ENCODE data around the gene ETS1. TPM values are rescaled to one million over a fixed set of nuclear protein-coding genes. Genes with fewer than 3 reads are reported as not detected.

Gene ETS1
- polyA plus RNA-seq, 2 of the 4 experiments (the other 2 are of a cell fraction) = 14.5 to 18.8 TPM

- Histone ChIP-seq H3K9me3 (no peaks in the 10 kb centered on the region), H3K4me3 (no peak overlapping the region), H3K4me2 (no peak overlapping the region), H3K4me1 (peaks cover 13% of the 10 kb centered on the region), H3K27ac (no peak overlapping the region)
- no peak for FAIRE-seq
- CTCF ChIA-PET = no interaction called here
- no peak for TF ChIP-seq JUNB (IDR thresholded peaks at IDR 0.05)
- no peak for TF ChIP-seq FOSB (CRISPR knock-in tag; IDR thresholded peaks at IDR 0.05)
- TF ChIP-seq EP300 (IDR thresholded peaks at IDR 0.05) = no peak
- no peak for TF ChIP-seq HOXB5 (CRISPR knock-in tag; IDR thresholded peaks at IDR 0.05)
- TF ChIP-seq FOSL2 (IDR thresholded peaks at IDR 0.05) = no peak
- no peak for TF ChIP-seq FOSL2 (CRISPR knock-in tag; IDR thresholded peaks at IDR 0.05)
- no peak for TF ChIP-seq POLR2A (IDR thresholded peaks at IDR 0.05; ENCODE audit: low read length)
- TF ChIP-seq SMC3 (IDR thresholded peaks at IDR 0.05) = no peak
- TF ChIP-seq CHD4 (IDR thresholded peaks at IDR 0.05; ENCODE audit: borderline replicate concordance) = no peak
- TF ChIP-seq RFX5 (IDR thresholded peaks at IDR 0.05) = no peak
- TF ChIP-seq CBX2 (IDR thresholded peaks at IDR 0.05; ENCODE audit: borderline replicate concordance, low read depth) = no peak
- no peak for TF ChIP-seq POLR2AphosphoS2 (conservative IDR thresholded peaks at IDR 0.05; ENCODE audit: low read length)
- no peak for TF ChIP-seq TP53 (CRISPR knock-in tag; IDR thresholded peaks at IDR 0.05)
- TF ChIP-seq, protein P1, sequence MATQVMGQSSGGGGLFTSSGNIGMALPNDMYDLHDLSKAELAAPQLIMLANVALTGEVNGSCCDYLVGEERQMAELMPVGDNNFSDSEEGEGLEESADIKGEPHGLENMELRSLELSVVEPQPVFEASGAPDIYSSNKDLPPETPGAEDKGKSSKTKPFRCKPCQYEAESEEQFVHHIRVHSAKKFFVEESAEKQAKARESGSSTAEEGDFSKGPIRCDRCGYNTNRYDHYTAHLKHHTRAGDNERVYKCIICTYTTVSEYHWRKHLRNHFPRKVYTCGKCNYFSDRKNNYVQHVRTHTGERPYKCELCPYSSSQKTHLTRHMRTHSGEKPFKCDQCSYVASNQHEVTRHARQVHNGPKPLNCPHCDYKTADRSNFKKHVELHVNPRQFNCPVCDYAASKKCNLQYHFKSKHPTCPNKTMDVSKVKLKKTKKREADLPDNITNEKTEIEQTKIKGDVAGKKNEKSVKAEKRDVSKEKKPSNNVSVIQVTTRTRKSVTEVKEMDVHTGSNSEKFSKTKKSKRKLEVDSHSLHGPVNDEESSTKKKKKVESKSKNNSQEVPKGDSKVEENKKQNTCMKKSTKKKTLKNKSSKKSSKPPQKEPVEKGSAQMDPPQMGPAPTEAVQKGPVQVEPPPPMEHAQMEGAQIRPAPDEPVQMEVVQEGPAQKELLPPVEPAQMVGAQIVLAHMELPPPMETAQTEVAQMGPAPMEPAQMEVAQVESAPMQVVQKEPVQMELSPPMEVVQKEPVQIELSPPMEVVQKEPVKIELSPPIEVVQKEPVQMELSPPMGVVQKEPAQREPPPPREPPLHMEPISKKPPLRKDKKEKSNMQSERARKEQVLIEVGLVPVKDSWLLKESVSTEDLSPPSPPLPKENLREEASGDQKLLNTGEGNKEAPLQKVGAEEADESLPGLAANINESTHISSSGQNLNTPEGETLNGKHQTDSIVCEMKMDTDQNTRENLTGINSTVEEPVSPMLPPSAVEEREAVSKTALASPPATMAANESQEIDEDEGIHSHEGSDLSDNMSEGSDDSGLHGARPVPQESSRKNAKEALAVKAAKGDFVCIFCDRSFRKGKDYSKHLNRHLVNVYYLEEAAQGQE (IDR thresholded peaks at IDR 0.05) = no peak
- TF ChIP-seq HOXB13 (CRISPR knock-in tag; IDR thresholded peaks at IDR 0.05; ENCODE audit: low read depth) = no peak
- no peak for DNase-seq (ENCODE audit: low read depth in 1 of 2, low spot score in 1 of 2)
- ATAC-seq = no peak
- POLR2A ChIA-PET = no interaction called here
Measured at GRCh38 chr11:128411150-128411549, 176.2 kb downstream of the ETS1 start.

GRCh38 chr11:128409476-128409875, 177.9 kb downstream of the ETS1 start:
- no peak overlapping the region for H3K4me2 ChIP-seq
- POLR2A ChIA-PET = no interaction called here
- H3K27ac ChIP-seq = no peak overlapping the region
- H3K4me1 ChIP-seq = peaks cover 13% of the 10 kb centered on the region
- no peak for TF ChIP-seq CBX2 (IDR thresholded peaks at IDR 0.05; ENCODE audit: borderline replicate concordance, low read depth)
- TF ChIP-seq GATA3 (IDR thresholded peaks at IDR 0.05; ENCODE audit: borderline replicate concordance) = no peak
- TF ChIP-seq ZFP36 (IDR thresholded peaks at IDR 0.05; ENCODE audit: borderline replicate concordance, partially characterized antibody) = no peak
- no peak for TF ChIP-seq EHMT2 (IDR thresholded peaks at IDR 0.05; ENCODE audit: low read depth)
- no peak for TF ChIP-seq MAZ (IDR thresholded peaks at IDR 0.05; ENCODE audit: borderline replicate concordance, low read depth, low read length)
- no peak for TF ChIP-seq SMC3 (IDR thresholded peaks at IDR 0.05)
- no peak for TF ChIP-seq MAFK (IDR thresholded peaks at IDR 0.05; ENCODE audit: partially characterized antibody)
- TF ChIP-seq USF2 (IDR thresholded peaks at IDR 0.05) = no peak
- TF ChIP-seq POLR2AphosphoS2 (conservative IDR thresholded peaks at IDR 0.05; ENCODE audit: low read length) = no peak
- TF ChIP-seq NFE2L2 (conservative IDR thresholded peaks at IDR 0.05; ENCODE audit: low read length) = no peak
- TF ChIP-seq NPAS2 (CRISPR knock-in tag; IDR thresholded peaks at IDR 0.05; ENCODE audit: borderline replicate concordance) = no peak
- DNase-seq (ENCODE audit: low read depth in 1 of 2, low spot score in 1 of 2) (no peak), ATAC-seq (no peak), FAIRE-seq (no peak)
- WGBS (ENCODE audit: missing lambda C conversion rate) = 32% methylated on average over 2 of the region's 2 CpGs
- no peak overlapping the region for H3K4me3 ChIP-seq
- no peaks in the 10 kb centered on the region for H3K9me3 ChIP-seq
- CTCF ChIA-PET = interaction anchor here (0.9 to 2.2 kb wide), 2 partner anchors 8 to 221 kb away, joined by 3 to 6 read pairs; no protein-coding TSS in a partner anchor

Small RNA genes lying within 50 kb of the gene (small RNA-seq; reads per million reads assigned to genes)
- 0 reads per million in 6 experiments for gene MIR6090

Other genes with a start within 250 kb of the ETS1 start
- gene FLI1, start 106.5 kb upstream of the ETS1 start, polyA plus RNA-seq (2011; rRNA removed) = 0.11 TPM in 1 of 2 replicates, not detected in the other
- gene FLI1, start 106.5 kb upstream of the ETS1 start, polyA plus RNA-seq (2017; fragmentation: RNase III; extraction: RNeasy Plus Mini Kit Qiagen cat#74134 plus additional on column Dnase treatment) = 0.07 to 0.25 TPM (median 0.12 TPM) in 3 replicates

Data from A549 (cell line).